GM12878 (cell line): Measurements from ENCODE around the gene PODN. TPM values are rescaled to one million over a fixed set of nuclear protein-coding genes. Genes with fewer than 3 reads are reported as not detected.

Experiments used
- ATAC-seq: fragments of 200-7000 bp; cut with Tn5 transposase; 3 replicates; pipeline ENCODE4 v1.9.1; 2020; ENCODE audit warnings: mild to moderate bottlenecking, moderate library complexity
- BruUV-seq: library from RNA; stranded (reverse); fragments of 400-500 nt; replicated peaks from 2 replicates; lab custom pipeline; 2021; lab: Mats Ljungman, UMichigan
- CTCF ChIA-PET: fragments of 300-600 bp; sonication (Branson Sonifier 250); formaldehyde crosslinking; extraction: SDS; loops from one replicate; lab custom pipeline; 2021; ENCODE audit warnings: inconsistent platforms; lab: Yijun Ruan, JAX
- POLR2A ChIA-PET: fragments of 350-600 bp; formaldehyde crosslinking; extraction: SDS; loops from one replicate; lab custom pipeline; 2021; ENCODE audit warnings: inconsistent platforms; lab: Charles Lee
- RAD21 ChIA-PET: fragments of 300-600 bp; sonication (Branson Sonifier 250); formaldehyde crosslinking; loops from one replicate; lab custom pipeline; 2023; ENCODE audit warnings: antibody characterized with exemption; ENCODE audit not compliant: unreplicated experiment; lab: Charles Lee
- SMC1A ChIA-PET: fragments of 300-600 bp; sonication (Branson Sonifier 250); formaldehyde crosslinking; loops from one replicate; lab custom pipeline; 2023; ENCODE audit not compliant: unreplicated experiment, uncharacterized antibody; lab: Charles Lee
- DNase-seq: peaks from one replicate; pipeline ENCODE4 v3.0.0-alpha.2; 2011; ENCODE audit warnings: low read depth, low spot score
- FAIRE-seq: peaks from 3 replicates; lab custom pipeline; 2011; peaks lifted over from hg19 to GRCh38; lab: Jason Lieb, UNC
- H2AFZ ChIP-seq: 2 replicates; pipeline ENCODE4 v1.6.0; 2011; ENCODE audit warnings: low read depth, low read length, control low read depth; ENCODE audit not compliant: control insufficient read depth
- H3K27ac ChIP-seq: 2 replicates; pipeline ENCODE4 v1.5.1; 2011; ENCODE audit warnings: control low read depth; ENCODE audit not compliant: control insufficient read depth, insufficient read depth
- H3K27me3 ChIP-seq, 2 experiments: replicated peaks in 1 of 2; 2 replicates each; pipeline versions ENCODE4 v1.6.0 to v1.6.1; 2011; ENCODE audit warnings: low read length in 1 of 2; ENCODE audit not compliant: control insufficient read depth in 2 of 2, insufficient read depth in 2 of 2
- H3K36me3 ChIP-seq, 2 experiments: 2 replicates each; pipeline ENCODE4 v1.5.1; 2011; ENCODE audit warnings: low read length in 1 of 2; ENCODE audit not compliant: control insufficient read depth in 2 of 2, insufficient read depth in 2 of 2
- H3K4me1 ChIP-seq: 2 replicates; pipeline ENCODE4 v1.6.1; 2011; ENCODE audit warnings: mild to moderate bottlenecking, low read length, moderate library complexity, mixed read lengths; ENCODE audit not compliant: control insufficient read depth, insufficient read depth
- H3K4me2 ChIP-seq: 2 replicates; pipeline ENCODE4 v1.6.0; 2011; ENCODE audit warnings: control low read depth; ENCODE audit not compliant: control insufficient read depth, insufficient read depth
- H3K4me3 ChIP-seq: fragments of 200-600 bp; sonication (generic); 2 replicates; pipeline ENCODE4 v1.5.1; 2016
- H3K79me2 ChIP-seq: 2 replicates; pipeline ENCODE4 v1.6.0; 2011; ENCODE audit warnings: low read length; ENCODE audit not compliant: control insufficient read depth, insufficient read depth
- H3K9ac ChIP-seq: 2 replicates; pipeline ENCODE4 v1.8.0; 2011; ENCODE audit warnings: low read length, control low read depth, mixed read lengths; ENCODE audit not compliant: control insufficient read depth, insufficient read depth
- H3K9me3 ChIP-seq: replicated peaks from 3 replicates; pipeline ENCODE4 v1.5.1; 2011; ENCODE audit warnings: mild to moderate bottlenecking, low read length; ENCODE audit not compliant: control insufficient read depth, insufficient read depth
- H4K20me1 ChIP-seq: 2 replicates; pipeline ENCODE4 v1.6.0; 2011; ENCODE audit not compliant: control insufficient read depth, insufficient read depth
- ATF2 ChIP-seq: IDR thresholded peaks from 2 replicates; pipeline ENCODE4 v1.6.1; 2012; ENCODE audit warnings: low read length, inconsistent platforms
- CBFB ChIP-seq: IDR thresholded peaks from 2 replicates; pipeline ENCODE4 v1.6.1; 2016; ENCODE audit warnings: antibody characterized with exemption, low read depth
- ELK1 ChIP-seq: IDR thresholded peaks from 2 replicates; pipeline ENCODE4 v1.6.1; 2012; ENCODE audit warnings: low read depth, low read length, improper control_type of control experiment
- IRF4 ChIP-seq: IDR thresholded peaks from 2 replicates; pipeline ENCODE4 v1.6.1; 2011; ENCODE audit warnings: low read depth, low read length
- REST ChIP-seq: IDR thresholded peaks from 2 replicates; pipeline ENCODE4 v1.6.1; 2012; ENCODE audit warnings: mild to moderate bottlenecking, low read depth, low read length
- SMC3 ChIP-seq: IDR thresholded peaks from 2 replicates; pipeline ENCODE4 v1.6.1; 2011; ENCODE audit warnings: low read length, improper control_type of control experiment, borderline replicate concordance
- YY1 ChIP-seq: IDR thresholded peaks from 2 replicates; pipeline ENCODE4 v1.6.1; 2011; ENCODE audit warnings: low read depth, mild to moderate bottlenecking, low read length
- WGBS: methylation state at CpG from one replicate; pipeline ENCODE4 v1.1.6; 2016; ENCODE audit warnings: low lambda C conversion rate; ENCODE audit not compliant: insufficient replicate concordance, insufficient coverage; ENCODE audit errors: missing lambda C conversion rate; 5-methylcytosine and 5-hydroxymethylcytosine counted together
- in situ Hi-C: fragments of 300-500 bp; cut with MboI; formaldehyde crosslinking; loops from 9 replicates; pipeline ENCODE4 v1.14.3; 2018; ENCODE audit warnings: mixed read lengths
- intact Hi-C: fragments of 100-400 bp; cut with micrococcal nuclease; formaldehyde crosslinking; loops from one replicate; pipeline ENCODE4 v1.14.2; 2022; ENCODE audit not compliant: unreplicated experiment
- polyA plus RNA-seq, 11 experiments: library from polyadenylated mRNA; depleted of rRNA in 4 of 11; unstranded in 6 of 11; stranded (reverse) in 5 of 11; fragments of >200 nt; fragmentation: Nextera tagmentation in 4 of 11; fragmentation: Illumina TruSeq in 1 of 11; extraction: Ambion mirVana in 4 of 11; extraction: Trizol in 1 of 11; gene quantifications; 1 replicate in 1 of 11; 2 replicates in 10 of 11; pipeline versions ENCODE4 v1.2.1 to v1.2.3, GENCODE V29; 2011 to 2016; ENCODE audit warnings: inconsistent platforms in 2 of 11, missing spikeins in 2 of 11, low read depth in 1 of 11
- total RNA-seq, 4 experiments: library from RNA; depleted of rRNA in 3 of 4; stranded (reverse); fragments of >200 nt in 3 of 4; fragmentation: Illumina TruSeq in 1 of 4; extraction: Trizol in 1 of 4; gene quantifications; 2 replicates each; pipeline versions ENCODE4 v1.2.1 to v1.2.3, GENCODE V29; 2013 to 2021

The PODN gene
- total and polyA plus RNA-seq, 10 of the 15 experiments (the other 5 are each of a cell fraction or from before 2014, with no cell fraction given) = 0.10 TPM; not detected in 9

- no peak overlapping the region for H3K4me3 ChIP-seq
- 0 out of 4 replicates have a peak, but pooled peaks cover 0 to 2% of the 10 kb centered on the region in 2 experiments for H3K27me3 ChIP-seq
- POLR2A ChIA-PET = no interaction called here
- no peaks in the 10 kb centered on the region for H3K9me3 ChIP-seq
- 35% methylated on average over 15 of the region's 15 CpGs for WGBS
- CTCF ChIA-PET = no interaction called here
- FAIRE-seq = no peak
- no peak overlapping the region for H2AFZ ChIP-seq
- intact Hi-C loops = no loop called here
- H4K20me1 ChIP-seq = no peaks in the 10 kb centered on the region
- BruUV-seq = no TSS peak
- in situ Hi-C loops = no loop called here
- DNase-seq = no peak
- TF ChIP-seq ATF2 (no peak), SMC3 (no peak), CBFB (no peak), IRF4 (no peak), REST (no peak), YY1 (no peak), ELK1 (no peak)
- H3K36me3 ChIP-seq = no peaks in the 10 kb centered on the region
- RAD21 ChIA-PET = no interaction called here
- no peak for ATAC-seq
- H3K4me1 ChIP-seq = no peaks in the 10 kb centered on the region
- no peak overlapping the region for H3K4me2 ChIP-seq
- SMC1A ChIA-PET = no interaction called here
- no peak overlapping the region for H3K9ac ChIP-seq
- no peaks in the 10 kb centered on the region for H3K79me2 ChIP-seq
- no peak overlapping the region for H3K27ac ChIP-seq
Measured at GRCh38 chr1:53080769-53081168, 18.8 kb downstream of the PODN start.
